HEK293T (cell line): Measurements from ENCODE around the gene XBP1.
"Not testable (repeated sequence)": the region's sequence is repeated elsewhere in the genome, so short reads cannot be mapped to it uniquely, and the experiment has no call there.

Experiments
- CTCF ChIA-PET: fragments of 350-600 bp; formaldehyde crosslinking; extraction: SDS; loops from one replicate; lab custom pipeline; 2021; ENCODE audit warnings: antibody characterized with exemption, inconsistent platforms; lab: Yijun Ruan, JAX
- POLR2A ChIA-PET: fragments of 350-600 bp; formaldehyde crosslinking; extraction: SDS; loops from one replicate; lab custom pipeline; 2020; ENCODE audit warnings: antibody characterized with exemption, inconsistent platforms; lab: Yijun Ruan, JAX
- DNase-seq: peaks from one replicate; pipeline ENCODE4 v3.0.0; 2012; ENCODE audit warnings: mixed read lengths; ENCODE audit errors: extremely low spot score
- ARNT ChIP-seq: fragments of 450-650 bp; IDR thresholded peaks from 2 replicates; pipeline ENCODE4 v1.6.1; 2017; ENCODE audit warnings: mild to moderate bottlenecking
- BHLHE40 ChIP-seq: fragments of 450-650 bp; IDR thresholded peaks from 2 replicates; pipeline ENCODE4 v1.6.1; 2016; ENCODE audit warnings: mild to moderate bottlenecking, moderate library complexity, borderline replicate concordance
- CTBP1 ChIP-seq: fragments of 450-650 bp; IDR thresholded peaks from 2 replicates; pipeline ENCODE4 v1.6.1; 2016; ENCODE audit warnings: borderline replicate concordance
- ELF4 ChIP-seq: fragments of 450-650 bp; IDR thresholded peaks from 2 replicates; pipeline ENCODE4 v1.6.1; 2017; ENCODE audit warnings: antibody characterized with exemption
- FOXA1 ChIP-seq: fragments of 450-650 bp; IDR thresholded peaks from 2 replicates; pipeline ENCODE4 v1.6.1; 2016; ENCODE audit warnings: mild to moderate bottlenecking
- FOXK2 ChIP-seq: fragments of 450-650 bp; IDR thresholded peaks from 2 replicates; pipeline ENCODE4 v1.6.1; 2016; ENCODE audit warnings: mild to moderate bottlenecking
- FOXM1 ChIP-seq: fragments of 450-650 bp; IDR thresholded peaks from 2 replicates; pipeline ENCODE4 v1.6.1; 2017; ENCODE audit warnings: mild to moderate bottlenecking, borderline replicate concordance
- HDGF ChIP-seq: fragments of 450-650 bp; IDR thresholded peaks from 2 replicates; pipeline ENCODE4 v1.6.1; 2017; ENCODE audit warnings: antibody characterized with exemption, borderline replicate concordance
- L3MBTL2 ChIP-seq: fragments of 450-650 bp; conservative IDR thresholded peaks from 2 replicates; pipeline ENCODE4 v1.6.1; 2016; ENCODE audit warnings: mild to moderate bottlenecking
- LEF1 ChIP-seq: fragments of 450-650 bp; IDR thresholded peaks from 2 replicates; pipeline ENCODE4 v1.6.1; 2017; ENCODE audit warnings: mild to moderate bottlenecking, borderline replicate concordance
- NFRKB ChIP-seq: fragments of 450-650 bp; IDR thresholded peaks from 2 replicates; pipeline ENCODE4 v1.6.1; 2016; ENCODE audit warnings: mild to moderate bottlenecking, moderate library complexity
- SP1 ChIP-seq: fragments of 450-650 bp; IDR thresholded peaks from 2 replicates; pipeline ENCODE4 v1.6.1; 2017
- SUZ12 ChIP-seq: fragments of 450-650 bp; IDR thresholded peaks from 2 replicates; pipeline ENCODE4 v1.6.1; 2016; ENCODE audit warnings: mild to moderate bottlenecking
- TARDBP ChIP-seq: fragments of 450-650 bp; IDR thresholded peaks from 2 replicates; pipeline ENCODE4 v1.6.1; 2016
- ZNF384 ChIP-seq: fragments of 450-650 bp; IDR thresholded peaks from 2 replicates; pipeline ENCODE4 v1.6.1; 2016
- TF ChIP-seq, protein P1 (sequence below): fragments of 450-650 bp; IDR thresholded peaks from 2 replicates; pipeline ENCODE4 v1.6.1; 2016

The XBP1 gene

DNA sequence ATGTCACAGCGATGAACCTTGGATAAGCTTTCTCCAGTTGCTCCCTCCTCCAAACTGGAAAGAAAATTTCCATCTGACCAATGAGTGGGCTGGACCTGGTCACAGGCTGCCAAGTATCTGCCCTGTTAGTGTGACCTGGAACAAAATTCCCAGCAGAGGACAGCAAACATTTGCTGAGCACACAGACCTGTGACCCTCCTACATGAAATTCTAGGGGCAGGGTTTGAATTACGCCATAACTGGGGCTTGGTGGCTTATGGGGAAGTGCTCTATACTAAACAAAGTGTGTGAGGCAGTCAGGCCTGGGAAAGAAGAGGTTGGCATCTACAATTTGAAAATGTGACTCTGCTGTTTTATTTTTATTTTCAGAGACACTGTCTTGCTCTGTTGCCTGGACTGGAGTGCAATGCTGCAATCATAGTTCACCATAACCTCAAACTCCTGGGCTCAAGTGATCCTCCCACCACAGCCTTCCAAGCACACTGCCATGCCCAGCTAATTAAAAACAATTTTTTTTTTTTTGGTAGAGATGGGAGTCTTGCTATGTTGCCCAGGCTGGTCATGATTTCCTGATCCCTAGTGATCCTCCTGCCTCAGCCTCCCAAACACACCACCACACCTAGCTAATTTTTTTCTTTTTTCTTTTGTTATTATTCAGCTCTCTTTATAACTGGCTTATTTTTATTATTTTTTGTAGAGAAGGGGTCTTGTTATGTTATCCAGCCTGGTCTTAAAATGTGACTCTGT lies 13.6 kb upstream of the XBP1 start:
- DNase-seq: no peak
- ChIA-PET CTCF (no interaction called here), POLR2A (interaction anchor here (1.0 to 6.7 kb wide), 2 partner anchors 14 to 20 kb away, joined by 4 to 48 read pairs; partner anchors contain the start of gene XBP1)
- TF ChIP-seq, protein P1, sequence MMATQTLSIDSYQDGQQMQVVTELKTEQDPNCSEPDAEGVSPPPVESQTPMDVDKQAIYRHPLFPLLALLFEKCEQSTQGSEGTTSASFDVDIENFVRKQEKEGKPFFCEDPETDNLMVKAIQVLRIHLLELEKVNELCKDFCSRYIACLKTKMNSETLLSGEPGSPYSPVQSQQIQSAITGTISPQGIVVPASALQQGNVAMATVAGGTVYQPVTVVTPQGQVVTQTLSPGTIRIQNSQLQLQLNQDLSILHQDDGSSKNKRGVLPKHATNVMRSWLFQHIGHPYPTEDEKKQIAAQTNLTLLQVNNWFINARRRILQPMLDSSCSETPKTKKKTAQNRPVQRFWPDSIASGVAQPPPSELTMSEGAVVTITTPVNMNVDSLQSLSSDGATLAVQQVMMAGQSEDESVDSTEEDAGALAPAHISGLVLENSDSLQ: no peak
- TF ChIP-seq FOXM1: no peak
- no peak for TF ChIP-seq TARDBP
- TF ChIP-seq BHLHE40: no peak
- TF ChIP-seq ELF4: no peak
- no peak for TF ChIP-seq ZNF384
- TF ChIP-seq HDGF: no peak
- no peak for TF ChIP-seq SP1
- TF ChIP-seq SUZ12: no peak
- no peak for TF ChIP-seq ARNT
- no peak for TF ChIP-seq L3MBTL2
- TF ChIP-seq NFRKB: no peak
- no peak for TF ChIP-seq FOXA1
- TF ChIP-seq CTBP1: no peak

- TF ChIP-seq SP1 (no peak), ARNT (no peak), HDGF (no peak), ELF4 (no peak), FOXK2 (no peak), SUZ12 (no peak), LEF1 (no peak), FOXM1 (no peak), ZNF384 (no peak), CTBP1 (no peak), TARDBP (no peak), NFRKB (no peak)
- DNase-seq: no peak
- POLR2A ChIA-PET: interaction anchor here (6.7 kb wide), 1 partner anchor 12 kb away, joined by 48 read pairs; the partner anchor contains the start of gene XBP1
- CTCF ChIA-PET: interaction anchor here (0.6 kb wide), 2 partner anchors 25 to 29 kb away, joined by 3 read pairs; no protein-coding TSS in a partner anchor
Measured at GRCh38 chr22:28812516-28812915, 12.1 kb upstream of the XBP1 start.

DNA sequence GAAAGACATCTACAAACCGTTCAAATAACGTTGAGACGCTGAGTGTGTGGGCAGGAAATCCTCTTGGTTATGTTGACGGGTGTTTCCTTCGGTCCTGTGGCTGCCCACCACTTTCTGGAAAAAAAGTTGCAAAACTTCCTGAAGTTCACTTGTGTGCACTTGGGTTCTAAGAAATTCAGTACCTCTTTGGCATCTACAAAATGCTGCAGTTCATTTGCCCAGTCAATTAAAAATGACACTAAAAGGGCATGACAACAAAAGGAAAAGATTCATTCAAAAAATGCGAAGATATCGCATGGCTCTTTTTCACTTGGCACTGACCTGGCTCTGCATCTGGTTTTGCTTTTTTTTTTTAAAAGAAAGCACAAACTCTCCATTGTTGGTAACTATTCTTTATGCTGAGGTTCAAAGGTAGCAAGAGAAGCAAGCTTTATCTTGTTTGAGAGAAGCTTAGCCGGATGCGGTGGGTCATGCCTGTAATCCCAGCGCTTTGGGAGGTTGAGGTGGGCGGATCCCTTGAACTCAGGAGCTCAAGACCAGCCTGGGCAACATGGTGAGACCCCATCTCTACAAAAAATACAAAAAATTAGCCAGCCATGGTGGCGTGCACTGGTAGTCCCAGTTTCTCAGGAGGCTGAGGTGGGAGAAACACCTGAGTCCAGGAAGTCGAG lies 10.6 kb upstream of the XBP1 start:
- no peak for TF ChIP-seq FOXK2
- no peak for TF ChIP-seq SUZ12
- no peak for TF ChIP-seq BHLHE40
- no peak for TF ChIP-seq LEF1
- TF ChIP-seq TARDBP: no peak
- no peak for TF ChIP-seq ARNT
- TF ChIP-seq SP1: no peak
- TF ChIP-seq, protein P1: no peak
- no peak for TF ChIP-seq ZNF384
- no peak for TF ChIP-seq ELF4
- TF ChIP-seq HDGF: no peak
- ChIA-PET POLR2A (interaction anchor here (6.7 kb wide), 1 partner anchor 11 kb away, joined by 48 read pairs; the partner anchor contains the start of gene XBP1), CTCF (interaction anchor here (0.6 to 0.8 kb wide), 2 partner anchors 19 kb away, joined by 3 to 4 read pairs; no protein-coding TSS in a partner anchor)
- DNase-seq: no peak

DNA sequence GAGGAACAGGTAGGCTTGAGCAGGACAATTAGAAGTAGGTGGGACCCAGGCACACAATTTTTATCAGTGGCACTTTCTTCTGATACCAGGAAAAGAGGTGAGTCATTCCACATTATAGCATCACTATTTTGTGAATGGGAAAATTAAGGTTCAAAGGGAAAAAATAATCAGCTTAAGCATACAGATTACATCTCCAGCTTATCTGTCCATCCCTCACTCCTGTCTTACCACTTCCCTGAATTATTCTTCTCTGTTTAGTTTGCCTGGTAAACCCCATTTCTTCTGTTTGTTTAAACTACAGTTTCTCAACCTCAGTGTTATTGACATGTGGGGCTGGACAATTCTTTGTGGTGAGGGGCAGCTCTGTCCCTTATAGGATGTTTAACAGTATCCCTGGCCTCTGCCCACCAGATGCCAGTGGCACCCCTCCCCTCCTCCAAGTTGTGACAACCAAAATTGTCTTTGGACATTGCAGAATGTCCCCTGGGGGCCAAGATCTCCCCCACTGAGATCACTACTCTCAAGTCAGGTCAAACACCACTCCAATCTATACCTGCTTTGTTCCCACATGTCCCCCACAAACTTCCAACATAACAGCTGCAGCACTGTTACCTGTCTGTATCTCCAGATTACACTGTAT lies 8.5 kb upstream of the XBP1 start:
- ChIA-PET POLR2A (interaction anchor here (1.0 kb wide), 1 partner anchor 14 kb away, joined by 3 read pairs; no protein-coding TSS in a partner anchor), CTCF (interaction anchor here (0.6 to 0.7 kb wide), 2 partner anchors 41 to 397 kb away, joined by 3 read pairs; no protein-coding TSS in a partner anchor)
- DNase-seq: no peak
- TF ChIP-seq L3MBTL2 (no peak), ARNT (no peak), FOXA1 (no peak), FOXM1 (no peak), CTBP1 (no peak), ZNF384 (no peak), HDGF (no peak), FOXK2 (no peak), BHLHE40 (no peak), TARDBP (no peak), NFRKB (no peak), SP1 (no peak), SUZ12 (no peak), ELF4 (no peak), LEF1 (no peak)
- TF ChIP-seq, protein P1: no peak

DNA sequence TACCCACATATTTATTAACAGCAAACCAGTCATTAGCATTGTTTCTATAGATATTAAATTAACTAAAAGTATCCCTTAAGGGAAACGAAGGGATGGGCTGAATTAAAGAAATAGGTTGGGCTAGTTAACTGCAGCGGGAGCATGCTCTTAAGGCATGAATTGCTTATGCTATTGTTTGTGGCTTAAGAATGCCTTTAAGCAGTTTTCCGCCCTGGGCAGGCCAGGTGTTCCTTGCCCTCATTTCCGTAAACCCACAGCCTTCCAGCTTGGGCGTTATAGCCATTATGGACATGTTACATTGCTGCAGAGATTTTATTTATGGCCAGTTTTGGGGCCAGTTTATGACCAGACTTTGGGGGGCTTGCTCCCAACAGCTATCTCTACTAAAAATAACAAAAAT lies 5.1 kb upstream of the XBP1 start:
- CTCF ChIA-PET, POLR2A ChIA-PET, DNase-seq: not testable (repeated sequence)
